ENCODE measurements around the gene IL23A.

The IL23A gene

DNA sequence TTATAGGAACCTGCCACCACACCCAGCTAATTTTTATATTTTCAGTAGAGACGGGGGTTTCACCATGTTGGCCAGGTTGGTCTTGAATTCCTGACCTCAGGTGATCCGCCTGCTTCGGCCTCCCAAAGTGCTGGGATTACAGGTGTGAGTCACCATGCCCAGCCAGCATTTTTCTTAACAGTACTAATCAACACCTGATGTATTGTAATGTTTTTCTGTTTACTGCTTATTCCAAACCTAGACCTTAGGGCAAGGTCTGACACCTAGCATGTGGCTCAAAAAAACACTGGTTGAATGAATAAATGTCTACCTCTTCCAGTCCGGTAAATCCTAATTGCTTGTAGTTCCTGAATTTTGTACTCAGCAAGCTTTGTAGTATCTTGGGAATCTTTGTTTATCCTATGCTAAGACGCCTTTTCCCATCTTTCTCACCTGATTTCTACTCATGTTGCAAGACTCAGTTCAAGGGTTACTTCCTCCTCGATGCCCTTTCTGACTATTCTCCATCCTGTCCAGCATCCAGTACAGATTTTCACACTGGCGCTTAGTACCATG is 7.7 kb upstream of the IL23A start:
- Histone ChIP-seq H3K18ac (ENCODE audit: low read length) (no peak overlapping the region), H4K5ac (ENCODE audit: low read length) (no peak overlapping the region), H3K27me3 (ENCODE audit: insufficient read depth, low read length, poor library complexity) (no peaks in the 10 kb centered on the region), H3K4me2 (ENCODE audit: low read length) (no peak overlapping the region), H2BK5ac (ENCODE audit: low read length) (no peak overlapping the region), H4K8ac (ENCODE audit: low read depth, low read length) (no peak overlapping the region), H3K36me3 (ENCODE audit: control insufficient read depth, insufficient read depth, low read length) (no peaks in the 10 kb centered on the region), H3K79me1 (ENCODE audit: low read length) (no peaks in the 10 kb centered on the region), H3K4me3 (ENCODE audit: low read length) (no peak overlapping the region), H3K27ac (ENCODE audit: low read depth, low read length) (no peak overlapping the region), H3K4me1 (ENCODE audit: control insufficient read depth, low read depth, low read length) (peaks cover 6% of the 10 kb centered on the region), H2BK15ac (replicated peaks; ENCODE audit: low read depth) (no peak overlapping the region), H3K79me2 (ENCODE audit: control insufficient read depth, insufficient read depth, low read length) (no peaks in the 10 kb centered on the region), H3K23ac (ENCODE audit: low read length) (no peak overlapping the region), H2AK5ac (ENCODE audit: low read length) (no peak overlapping the region), H2BK120ac (ENCODE audit: low read depth, low read length) (no peak overlapping the region), H3K4ac (ENCODE audit: low read depth, low read length) (no peak overlapping the region), H3K56ac (ENCODE audit: low read length) (no peak overlapping the region), H3K9ac (ENCODE audit: low read length) (no peak overlapping the region)
- no peak for DNase-seq
- no CpG with 5 or more reads among the region's 7 CpGs for WGBS (ENCODE audit: extremely low coverage, insufficient coverage, low lambda C conversion rate)

DNA sequence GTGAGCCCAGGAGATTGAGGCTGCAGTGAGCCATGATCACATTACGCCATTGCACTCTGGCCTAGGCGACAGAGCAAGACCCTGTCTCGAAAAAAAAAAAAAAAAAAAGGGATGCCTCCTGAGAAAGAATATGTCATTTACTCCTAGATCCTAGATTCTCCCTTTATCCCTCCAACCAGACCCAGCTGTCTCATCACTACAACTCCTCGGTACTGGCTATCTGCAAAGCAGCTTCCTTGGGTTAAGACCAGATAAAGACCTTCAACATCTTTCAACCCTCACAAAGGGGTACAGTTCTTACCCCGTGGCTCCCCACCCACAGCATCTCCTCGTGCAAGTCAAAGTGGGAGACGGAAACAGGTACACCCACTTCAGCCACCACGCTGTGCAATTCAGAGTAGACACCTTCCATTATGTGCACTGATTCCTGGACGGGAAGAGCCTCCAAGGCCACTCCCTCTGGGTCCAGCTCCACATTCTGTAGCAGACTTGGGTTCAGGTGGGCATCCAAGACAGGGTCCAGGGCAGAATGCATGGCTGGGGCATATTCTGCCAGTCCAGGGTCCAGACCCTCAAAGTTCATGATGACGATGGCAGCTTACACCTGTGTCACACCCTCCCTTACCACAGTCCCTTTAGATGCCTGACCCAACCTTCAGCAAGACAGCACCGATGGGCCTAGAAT is 6.0 kb upstream of the IL23A start:
- H2BK15ac ChIP-seq (replicated peaks; ENCODE audit: low read depth) = no peak overlapping the region
- no peak overlapping the region for H3K27ac ChIP-seq (ENCODE audit: low read depth, low read length)
- no peak overlapping the region for H3K18ac ChIP-seq (ENCODE audit: low read length)
- no peak overlapping the region for H3K4me3 ChIP-seq (ENCODE audit: low read length)
- H3K23ac ChIP-seq (ENCODE audit: low read length) = no peak overlapping the region
- H4K8ac ChIP-seq (ENCODE audit: low read depth, low read length) = peak overlapping the region; percentile 40
- no peaks in the 10 kb centered on the region for H3K79me2 ChIP-seq (ENCODE audit: control insufficient read depth, insufficient read depth, low read length)
- no CpG with 5 or more reads among the region's 11 CpGs for WGBS (ENCODE audit: extremely low coverage, insufficient coverage, low lambda C conversion rate)
- peak overlapping the region; percentile 77 for H3K56ac ChIP-seq (ENCODE audit: low read length)
- H3K4me1 ChIP-seq (ENCODE audit: control insufficient read depth, low read depth, low read length) = peaks cover 6% of the 10 kb centered on the region
- DNase-seq = no peak
- H2BK5ac ChIP-seq (ENCODE audit: low read length) = peak overlapping the region; percentile 53
- H3K4ac ChIP-seq (ENCODE audit: low read depth, low read length) = peak overlapping the region; percentile 96
- peak overlapping the region; percentile 74 for H3K9ac ChIP-seq (ENCODE audit: low read length)
- H2AK5ac ChIP-seq (ENCODE audit: low read length) = peak overlapping the region; percentile 100
- no peaks in the 10 kb centered on the region for H3K27me3 ChIP-seq (ENCODE audit: insufficient read depth, low read length, poor library complexity)
- H3K4me2 ChIP-seq (ENCODE audit: low read length) = peak overlapping the region; percentile 26
- peak overlapping the region; percentile 71 for H4K5ac ChIP-seq (ENCODE audit: low read length)
- H3K79me1 ChIP-seq (ENCODE audit: low read length) = no peaks in the 10 kb centered on the region
- H2BK120ac ChIP-seq (ENCODE audit: low read depth, low read length) = no peak overlapping the region
- no peaks in the 10 kb centered on the region for H3K36me3 ChIP-seq (ENCODE audit: control insufficient read depth, insufficient read depth, low read length)

- Histone ChIP-seq H2BK15ac (replicated peaks; ENCODE audit: low read depth) (no peak overlapping the region), H3K36me3 (ENCODE audit: control insufficient read depth, insufficient read depth, low read length) (no peaks in the 10 kb centered on the region), H3K23ac (ENCODE audit: low read length) (no peak overlapping the region), H2AK5ac (ENCODE audit: low read length) (peak overlapping the region; percentile 100), H3K4me3 (ENCODE audit: low read length) (peak overlapping the region; percentile 27), H3K27ac (ENCODE audit: low read depth, low read length) (peak overlapping the region; percentile 72), H3K18ac (ENCODE audit: low read length) (peak overlapping the region; percentile 2), H4K5ac (ENCODE audit: low read length) (peak overlapping the region; percentile 65), H3K79me1 (ENCODE audit: low read length) (no peaks in the 10 kb centered on the region), H4K8ac (ENCODE audit: low read depth, low read length) (peak overlapping the region; percentile 40), H3K56ac (ENCODE audit: low read length) (peak overlapping the region; percentile 77), H3K27me3 (ENCODE audit: insufficient read depth, low read length, poor library complexity) (no peaks in the 10 kb centered on the region), H3K4me1 (ENCODE audit: control insufficient read depth, low read depth, low read length) (peaks cover 6% of the 10 kb centered on the region), H3K4me2 (ENCODE audit: low read length) (peak overlapping the region; percentile 26), H3K9ac (ENCODE audit: low read length) (peak overlapping the region; percentile 74), H3K4ac (ENCODE audit: low read depth, low read length) (peak overlapping the region; percentile 96), H2BK5ac (ENCODE audit: low read length) (peak overlapping the region; percentile 53), H3K79me2 (ENCODE audit: control insufficient read depth, insufficient read depth, low read length) (no peaks in the 10 kb centered on the region), H2BK120ac (ENCODE audit: low read depth, low read length) (no peak overlapping the region)
- no CpG with 5 or more reads among the region's 8 CpGs for WGBS (ENCODE audit: extremely low coverage, insufficient coverage, low lambda C conversion rate)
- DNase-seq = no peak
These were observed 5.4 kb upstream of the IL23A start for GRCh38 chr12:56333197-56333678.

GRCh38 chr12:56333679-56334489 is 4.8 kb upstream of the IL23A start, which contains the start of gene PAN2:
Gene PAN2 (minus strand): TSS chr12:56334000. CDS start chr12:56333094, 906 bp downstream.
- Histone ChIP-seq H3K27ac (ENCODE audit: low read depth, low read length) (peak within 1 kb of the TSS; percentile 72), H4K5ac (ENCODE audit: low read length) (peak within 1 kb of the TSS; percentile 71), H4K8ac (ENCODE audit: low read depth, low read length) (peak within 1 kb of the TSS; percentile 90), H3K27me3 (ENCODE audit: insufficient read depth, low read length, poor library complexity) (no peaks in the 10 kb centered on the region), H3K4me3 (ENCODE audit: low read length) (peak within 1 kb of the TSS; percentile 71), H3K79me1 (ENCODE audit: low read length) (no peaks in the 10 kb centered on the region), H3K18ac (ENCODE audit: low read length) (peak within 1 kb of the TSS; percentile 82), H3K9ac (ENCODE audit: low read length) (peak within 1 kb of the TSS; percentile 84), H3K56ac (ENCODE audit: low read length) (peak within 1 kb of the TSS; percentile 90), H2AK5ac (ENCODE audit: low read length) (peak within 1 kb of the TSS; percentile 100), H2BK5ac (ENCODE audit: low read length) (peak within 1 kb of the TSS; percentile 53), H3K4ac (ENCODE audit: low read depth, low read length) (peak within 1 kb of the TSS; percentile 96), H3K36me3 (ENCODE audit: control insufficient read depth, insufficient read depth, low read length) (no peaks in the 10 kb centered on the region), H3K4me1 (ENCODE audit: control insufficient read depth, low read depth, low read length) (peaks cover 6% of the 10 kb centered on the region), H2BK120ac (ENCODE audit: low read depth, low read length) (no peak within 1 kb of the TSS), H3K4me2 (ENCODE audit: low read length) (peak within 1 kb of the TSS; percentile 63), H3K79me2 (ENCODE audit: control insufficient read depth, insufficient read depth, low read length) (no peaks in the 10 kb centered on the region), H2BK15ac (replicated peaks; ENCODE audit: low read depth) (no peak within 1 kb of the TSS), H3K23ac (ENCODE audit: low read length) (no peak within 1 kb of the TSS)
- peak; percentile 99 for DNase-seq
- WGBS (ENCODE audit: extremely low coverage, insufficient coverage, low lambda C conversion rate) = no CpG with 5 or more reads among the region's 45 CpGs

- peak overlapping the region; percentile 82 for H3K18ac ChIP-seq (ENCODE audit: low read length)
- no peaks in the 10 kb centered on the region for H3K36me3 ChIP-seq (ENCODE audit: control insufficient read depth, insufficient read depth, low read length)
- H2BK120ac ChIP-seq (ENCODE audit: low read depth, low read length) = no peak overlapping the region
- peak overlapping the region; percentile 90 for H4K8ac ChIP-seq (ENCODE audit: low read depth, low read length)
- H3K4me2 ChIP-seq (ENCODE audit: low read length) = peak overlapping the region; percentile 63
- no CpG with 5 or more reads among the region's 6 CpGs for WGBS (ENCODE audit: extremely low coverage, insufficient coverage, low lambda C conversion rate)
- peak overlapping the region; percentile 71 for H3K4me3 ChIP-seq (ENCODE audit: low read length)
- peak overlapping the region; percentile 90 for H3K56ac ChIP-seq (ENCODE audit: low read length)
- H2AK5ac ChIP-seq (ENCODE audit: low read length) = peak overlapping the region; percentile 29
- H2BK15ac ChIP-seq (replicated peaks; ENCODE audit: low read depth) = no peak overlapping the region
- H2BK5ac ChIP-seq (ENCODE audit: low read length) = no peak overlapping the region
- peaks cover 6% of the 10 kb centered on the region for H3K4me1 ChIP-seq (ENCODE audit: control insufficient read depth, low read depth, low read length)
- peak overlapping the region; percentile 58 for H3K27ac ChIP-seq (ENCODE audit: low read depth, low read length)
- H3K79me1 ChIP-seq (ENCODE audit: low read length) = no peaks in the 10 kb centered on the region
- no peaks in the 10 kb centered on the region for H3K79me2 ChIP-seq (ENCODE audit: control insufficient read depth, insufficient read depth, low read length)
- DNase-seq = no peak
- no peak overlapping the region for H3K23ac ChIP-seq (ENCODE audit: low read length)
- H3K9ac ChIP-seq (ENCODE audit: low read length) = peak overlapping the region; percentile 84
- H3K27me3 ChIP-seq (ENCODE audit: insufficient read depth, low read length, poor library complexity) = no peaks in the 10 kb centered on the region
- peak overlapping the region; percentile 50 for H4K5ac ChIP-seq (ENCODE audit: low read length)
- H3K4ac ChIP-seq (ENCODE audit: low read depth, low read length) = no peak overlapping the region
These were observed 4.2 kb upstream of the IL23A start for GRCh38 chr12:56334490-56334793.
